HepG2 (cell line): Measurements from ENCODE around the gene HOXA1. TPM values are rescaled to one million over a fixed set of nuclear protein-coding genes. Genes with fewer than 3 reads are reported as not detected.

Experiments
- ATF1 ChIP-seq: IDR thresholded peaks from 2 replicates; pipeline ENCODE4 v1.6.1; 2016; ENCODE audit warnings: mild to moderate bottlenecking, control low read depth
- DDIT3 ChIP-seq: sonication (generic); formaldehyde crosslinking; IDR thresholded peaks from 2 replicates; pipeline ENCODE4 v1.4.0; 2020; ENCODE audit warnings: mild to moderate bottlenecking, missing genetic modification reagents
- EEA1 ChIP-seq: sonication (generic); formaldehyde crosslinking; IDR thresholded peaks from 2 replicates; pipeline ENCODE4 v1.5.1; 2020; ENCODE audit warnings: mild to moderate bottlenecking, missing genetic modification reagents, borderline replicate concordance
- FOXP1 ChIP-seq, 2 experiments: fragments of 450-650 bp in 1 of 2; IDR thresholded peaks; 2 replicates each; pipeline ENCODE4 v1.6.1; 2017 to 2018; ENCODE audit warnings: antibody characterized with exemption in 1 of 2
- KLF16 ChIP-seq, 2 experiments: sonication (generic) in 1 of 2; formaldehyde crosslinking in 1 of 2; IDR thresholded peaks; 2 replicates each; pipeline versions ENCODE4 v1.6.1 to v1.8.0; 2016 to 2023; ENCODE audit warnings: missing genetic modification reagents in 2 of 2, missing compliant biosample characterization in 1 of 2
- MTERF4 ChIP-seq: sonication (generic); formaldehyde crosslinking; IDR thresholded peaks from 2 replicates; pipeline ENCODE4 v1.8.0; 2023; ENCODE audit warnings: mild to moderate bottlenecking, missing genetic modification reagents
- NFE2L2 ChIP-seq: fragments of 150-350 bp; IDR thresholded peaks from 2 replicates; pipeline ENCODE4 v1.6.1; 2014; ENCODE audit warnings: low read length
- PRDM4 ChIP-seq: sonication (generic); formaldehyde crosslinking; IDR thresholded peaks from 2 replicates; pipeline ENCODE4 v1.9.0; 2021; ENCODE audit warnings: missing genetic modification reagents, borderline replicate concordance
- RAD21 ChIP-seq: fragments of 450-650 bp; formaldehyde crosslinking; IDR thresholded peaks from 2 replicates; pipeline ENCODE4 v1.5.0; 2020; ENCODE audit warnings: mild to moderate bottlenecking
- SMAD3 ChIP-seq: sonication (generic); formaldehyde crosslinking; IDR thresholded peaks from 2 replicates; pipeline ENCODE4 v1.4.0; 2020; ENCODE audit warnings: missing genetic modification reagents
- SP2 ChIP-seq: sonication (generic); formaldehyde crosslinking; IDR thresholded peaks from 2 replicates; pipeline ENCODE4 v1.5.1; 2020; ENCODE audit warnings: mild to moderate bottlenecking, missing genetic modification reagents
- ZBTB3 ChIP-seq: sonication (generic); formaldehyde crosslinking; IDR thresholded peaks from 2 replicates; pipeline ENCODE4 v1.4.0; 2020; ENCODE audit warnings: low read depth, mild to moderate bottlenecking, moderate library complexity, missing genetic modification reagents, borderline replicate concordance
- ZBTB40 ChIP-seq, 2 experiments: fragments of 450-650 bp in 1 of 2; sonication (generic) in 1 of 2; formaldehyde crosslinking in 1 of 2; IDR thresholded peaks; 2 replicates each; pipeline versions ENCODE4 v1.6.1 to v1.8.0; 2016 to 2022; ENCODE audit warnings: antibody characterized with exemption in 1 of 2, mild to moderate bottlenecking in 1 of 2, missing genetic modification reagents in 1 of 2
- ZMAT3 ChIP-seq: sonication (generic); formaldehyde crosslinking; conservative IDR thresholded peaks from 2 replicates; pipeline ENCODE4 v1.7.0; 2021; ENCODE audit warnings: missing genetic modification reagents
- ZNF510 ChIP-seq: sonication (generic); formaldehyde crosslinking; IDR thresholded peaks from 2 replicates; pipeline ENCODE4 v1.4.0; 2020; ENCODE audit warnings: low read depth, mild to moderate bottlenecking, missing genetic modification reagents
- polyA plus RNA-seq, 8 experiments: library from polyadenylated mRNA; depleted of rRNA in 3 of 8; stranded (reverse) in 7 of 8; unstranded in 1 of 8; fragments of >200 nt; fragmentation: Illumina TruSeq in 4 of 8; extraction: Trizol in 4 of 8; gene quantifications; 2 replicates each; pipeline versions ENCODE4 v1.2.1 to v1.2.3, GENCODE V29; 2011 to 2016; ENCODE audit warnings: low read depth in 4 of 8, missing spikeins in 1 of 8, mixed read lengths in 1 of 8; ENCODE audit not compliant: insufficient read depth in 1 of 8
- total RNA-seq, 5 experiments: library from RNA; depleted of rRNA; stranded (reverse); fragments of >200 nt; fragmentation: Illumina TruSeq; extraction: Trizol; gene quantifications; 2 replicates each; pipeline ENCODE4 v1.2.3, GENCODE V29; 2016; ENCODE audit warnings: low read depth in 1 of 5

HOXA1 gene
- total and polyA plus RNA-seq, 2 of the 13 experiments (the other 11 are each of a cell fraction or from before 2014, with no cell fraction given), result 0.18 to 0.20 TPM

GRCh38 chr7:27130540-27131389 is 35.0 kb upstream of the HOXA1 start, which contains the start of gene HOXA4 (continued):
- no peak for TF ChIP-seq FOXP1 (IDR thresholded peaks at IDR 0.05)
- peak; percentile 26; the same call in 1 of the 2 replicates for TF ChIP-seq FOXP1 (CRISPR knock-in tag; IDR thresholded peaks at IDR 0.05)
- peak; percentile 50; the same call in 1 of the 2 replicates for TF ChIP-seq RAD21 (CRISPR knock-in tag)
- TF ChIP-seq SP2 (CRISPR knock-in tag), result peak; percentile 30; the same call in 1 of the 2 replicates
- no peak for TF ChIP-seq EEA1 (CRISPR knock-in tag)
- no peak for TF ChIP-seq ZNF510 (CRISPR knock-in tag)
- TF ChIP-seq DDIT3, result no peak
- no peak for TF ChIP-seq ZBTB40 (IDR thresholded peaks at IDR 0.05)
- TF ChIP-seq ZBTB40 (CRISPR knock-in tag; IDR thresholded peaks at IDR 0.05), result peak; percentile 77
- no peak for TF ChIP-seq KLF16 (CRISPR knock-in tag; IDR thresholded peaks at IDR 0.05)
- no peak for TF ChIP-seq ATF1 (CRISPR knock-in tag)
- TF ChIP-seq SMAD3 (CRISPR knock-in tag), result no peak
- no peak for TF ChIP-seq ZMAT3 (CRISPR knock-in tag)
- no peak for TF ChIP-seq ZBTB3 (CRISPR knock-in tag)
- peak; percentile 34; the same call in 1 of the 2 replicates for TF ChIP-seq MTERF4 (CRISPR knock-in tag)
- TF ChIP-seq PRDM4, result no peak
- TF ChIP-seq NFE2L2, result no peak
